GM13977 (cell line): Measurements from ENCODE around the gene PCSK5.

Experiments
- DNase-seq: peaks from one replicate; pipeline ENCODE4 v3.0.0; 2012; ENCODE audit warnings: low spot score
- in situ Hi-C: fragments of 300-500 bp; cut with MboI; formaldehyde crosslinking; loops from one replicate; pipeline ENCODE4 v1.12.0; 2022; ENCODE audit warnings: low sequenced_read_pairs, low pct_unique_long_range_greater_than_20kb, mixed read lengths, inconsistent platforms; ENCODE audit not compliant: unreplicated experiment
- TF ChIP-seq, protein P1 (sequence below): IDR thresholded peaks from 2 replicates; pipeline ENCODE4 v1.5.1; 2012; ENCODE audit warnings: mild to moderate bottlenecking, control low read depth; ENCODE audit not compliant: insufficient read depth; ENCODE audit errors: extremely low read depth, missing control alignments

The PCSK5 gene

DNA sequence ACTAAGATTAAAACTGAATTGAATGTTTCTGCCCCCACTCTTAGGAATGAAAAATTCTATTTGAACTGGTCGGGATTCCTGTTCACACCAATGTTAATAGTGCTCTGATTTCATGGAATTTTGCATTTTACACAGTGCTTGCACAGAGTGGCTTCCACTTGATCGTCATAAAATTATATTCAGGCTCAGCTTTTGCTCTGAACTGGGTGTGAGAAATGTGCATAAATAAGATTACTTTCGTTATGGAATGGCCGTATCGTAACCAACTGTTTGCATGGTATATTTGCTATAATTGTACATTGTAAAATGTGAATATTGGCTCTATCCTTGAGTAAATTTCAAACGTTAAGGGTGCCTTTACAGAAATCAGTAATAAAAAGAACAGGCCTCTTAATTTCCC is 262.9 kb downstream of the PCSK5 start:
- DNase-seq, result no peak
- TF ChIP-seq, protein P1, sequence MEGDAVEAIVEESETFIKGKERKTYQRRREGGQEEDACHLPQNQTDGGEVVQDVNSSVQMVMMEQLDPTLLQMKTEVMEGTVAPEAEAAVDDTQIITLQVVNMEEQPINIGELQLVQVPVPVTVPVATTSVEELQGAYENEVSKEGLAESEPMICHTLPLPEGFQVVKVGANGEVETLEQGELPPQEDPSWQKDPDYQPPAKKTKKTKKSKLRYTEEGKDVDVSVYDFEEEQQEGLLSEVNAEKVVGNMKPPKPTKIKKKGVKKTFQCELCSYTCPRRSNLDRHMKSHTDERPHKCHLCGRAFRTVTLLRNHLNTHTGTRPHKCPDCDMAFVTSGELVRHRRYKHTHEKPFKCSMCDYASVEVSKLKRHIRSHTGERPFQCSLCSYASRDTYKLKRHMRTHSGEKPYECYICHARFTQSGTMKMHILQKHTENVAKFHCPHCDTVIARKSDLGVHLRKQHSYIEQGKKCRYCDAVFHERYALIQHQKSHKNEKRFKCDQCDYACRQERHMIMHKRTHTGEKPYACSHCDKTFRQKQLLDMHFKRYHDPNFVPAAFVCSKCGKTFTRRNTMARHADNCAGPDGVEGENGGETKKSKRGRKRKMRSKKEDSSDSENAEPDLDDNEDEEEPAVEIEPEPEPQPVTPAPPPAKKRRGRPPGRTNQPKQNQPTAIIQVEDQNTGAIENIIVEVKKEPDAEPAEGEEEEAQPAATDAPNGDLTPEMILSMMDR, result no peak
- in situ Hi-C loops, result no loop called here

DNA sequence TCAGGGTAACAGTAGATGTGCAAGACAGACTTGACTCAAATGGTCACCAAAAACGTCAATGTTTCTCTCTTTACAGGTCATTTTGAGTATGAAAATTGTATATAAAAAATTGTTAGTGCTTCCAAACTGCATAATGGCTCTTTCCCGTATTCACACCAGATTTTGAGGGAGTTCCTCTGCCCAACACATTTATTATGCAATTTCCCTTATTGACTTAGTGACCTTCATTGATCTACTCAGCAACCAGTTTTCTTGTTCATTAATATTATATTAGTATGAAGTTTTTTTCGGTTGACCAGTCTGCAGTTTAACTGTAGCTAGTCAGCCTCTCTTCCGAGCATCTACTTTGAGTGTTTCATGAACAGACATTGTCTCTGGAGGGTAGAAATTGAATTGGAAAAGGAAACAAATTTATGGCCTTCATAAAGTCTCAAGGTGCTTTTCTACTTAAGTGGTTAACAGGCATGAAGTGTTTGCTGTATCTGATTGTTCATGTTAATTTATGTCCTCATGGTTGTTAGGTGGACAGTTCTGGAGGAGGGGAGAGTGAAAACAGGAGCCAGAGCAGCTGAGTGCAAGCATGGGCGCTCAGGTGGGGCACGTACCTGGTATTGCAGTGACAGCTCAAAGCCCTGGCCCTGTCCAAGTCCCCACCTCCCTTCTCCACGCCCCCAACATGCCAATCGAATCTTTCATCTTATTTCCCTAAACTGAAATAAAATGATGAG is 263.6 kb downstream of the PCSK5 start:
- in situ Hi-C loops, result no loop called here
- TF ChIP-seq, protein P1, result no peak
- DNase-seq, result no peak

DNA sequence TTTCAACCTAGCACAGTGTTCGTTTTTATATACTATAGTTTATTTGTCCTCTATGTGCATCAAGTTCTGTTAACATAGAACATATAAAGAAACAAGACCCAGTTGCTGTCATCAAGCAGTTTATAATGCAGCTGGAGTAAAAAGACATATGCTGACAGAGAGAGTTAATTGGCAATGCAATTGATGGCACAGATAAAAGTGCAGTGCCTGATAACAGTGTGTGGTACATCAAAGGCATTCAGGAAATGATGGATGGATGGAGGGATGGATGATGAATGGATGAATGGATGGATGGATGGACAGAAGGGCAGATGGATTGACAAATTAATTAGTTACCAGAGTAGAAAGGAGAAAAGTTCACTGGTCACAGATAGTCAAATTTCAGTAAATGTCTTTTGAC is 264.9 kb downstream of the PCSK5 start:
- TF ChIP-seq, protein P1, result no peak
- DNase-seq, result no peak
- in situ Hi-C loops, result no loop called here

DNA sequence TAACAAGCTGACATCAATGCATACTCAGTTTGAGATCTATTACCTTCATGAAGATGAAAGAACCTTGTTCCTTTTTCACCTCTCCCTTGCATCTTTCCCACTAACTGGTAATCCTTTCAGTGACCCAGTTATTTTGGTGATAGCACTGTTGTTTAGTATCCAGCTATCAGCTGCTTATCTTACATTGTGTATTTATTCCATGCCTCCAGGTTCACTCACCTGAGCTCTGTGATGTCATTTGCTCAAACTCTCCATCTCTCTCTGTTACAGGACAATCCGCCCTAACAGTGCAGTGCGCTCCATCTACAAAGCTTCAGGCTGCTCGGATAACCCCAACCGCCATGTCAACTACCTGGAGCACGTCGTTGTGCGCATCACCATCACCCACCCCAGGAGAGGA is 268.2 kb downstream of the PCSK5 start:
- in situ Hi-C loops, result no loop called here
- TF ChIP-seq, protein P1, result no peak
- no peak for DNase-seq

DNA sequence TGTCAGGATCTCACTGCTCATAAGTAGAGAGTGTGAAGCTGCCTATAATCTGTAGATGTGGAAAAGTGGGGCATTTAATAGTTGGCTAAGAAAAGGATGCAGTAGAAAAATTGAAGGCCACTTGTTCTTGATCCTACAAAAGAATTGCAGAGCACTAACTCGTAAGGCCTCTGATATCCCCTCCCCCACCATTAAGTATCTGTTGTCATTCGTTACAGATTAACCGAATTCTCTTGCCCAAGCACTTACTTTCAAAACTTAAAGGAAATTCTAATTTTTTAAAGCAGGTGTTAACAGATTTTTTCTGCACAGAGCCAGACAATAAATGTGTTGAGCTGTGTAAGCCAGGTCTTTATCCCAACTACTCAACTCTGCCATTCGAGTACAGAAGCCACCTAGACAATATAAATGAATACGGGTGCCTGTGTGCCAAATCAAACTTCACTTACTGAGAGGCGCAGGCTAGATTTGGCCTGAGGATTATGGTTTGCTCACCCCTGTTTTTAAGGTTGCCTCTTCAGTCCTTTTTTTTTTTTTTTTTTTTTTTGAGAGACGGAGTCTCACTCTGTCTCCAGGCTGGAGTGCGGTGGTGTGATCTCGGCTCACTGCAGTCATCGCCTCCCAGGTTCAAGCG is 268.9 kb downstream of the PCSK5 start:
- in situ Hi-C loops, result no loop called here
- TF ChIP-seq, protein P1, result no peak
- DNase-seq, result no peak

DNA sequence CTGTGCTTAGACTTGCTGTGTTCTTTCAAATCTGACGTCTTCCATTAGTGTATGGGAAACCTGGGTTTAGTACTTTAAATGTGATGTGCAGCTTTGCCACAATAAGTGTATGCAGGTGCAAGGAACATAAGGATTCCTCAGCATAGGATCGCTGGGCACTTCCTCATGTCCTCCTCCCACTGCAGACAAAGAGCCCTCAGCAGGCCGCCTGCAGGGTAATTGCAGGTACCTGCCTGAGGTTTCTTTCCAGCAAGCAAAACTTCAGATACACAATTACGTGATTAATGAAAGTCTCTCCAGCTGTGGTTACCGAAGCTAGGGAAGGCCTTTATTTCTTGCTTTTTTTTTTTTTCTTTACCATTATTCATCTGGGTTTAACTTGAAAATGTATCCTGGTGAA is 270.6 kb downstream of the PCSK5 start:
- DNase-seq, result no peak
- TF ChIP-seq, protein P1, result no peak
- in situ Hi-C loops, result no loop called here
